Fibroblast of villous mesenchyme (primary cell): ENCODE measurements around the gene SYNCRIP. TPM values are rescaled to one million over a fixed set of nuclear protein-coding genes. Genes with fewer than 3 reads are reported as not detected.

ENCODE experiments used
- DNase-seq: peaks from one replicate; pipeline ENCODE4 v3.0.0-alpha.2; 2010; ENCODE audit warnings: low read depth
- H3K4me3 ChIP-seq: 2 replicates; pipeline ENCODE4 v1.5.1; 2011; ENCODE audit warnings: low read depth, mild to moderate bottlenecking, low read length
- CTCF ChIP-seq: IDR thresholded peaks from 2 replicates; pipeline ENCODE4 v1.5.1; 2012; ENCODE audit warnings: low read depth, mild to moderate bottlenecking, low read length; ENCODE audit not compliant: insufficient read depth
- total RNA-seq: library from RNA; depleted of rRNA; stranded (reverse); fragments of >200 nt; gene quantifications from 2 replicates; pipeline ENCODE4 v1.2.3, GENCODE V29; 2012

Gene SYNCRIP
- total RNA-seq, 1 donor: 68.7 TPM

GRCh38 chr6:85675030-85675819 lies 32.5 kb upstream of the SYNCRIP start:
- no peak for TF ChIP-seq CTCF
- H3K4me3 ChIP-seq: peak overlapping the region; percentile 96
- peak; percentile 84 for DNase-seq

- no peak overlapping the region for H3K4me3 ChIP-seq
- no peak for DNase-seq
- no peak for TF ChIP-seq CTCF
Measured at GRCh38 chr6:85674604-85675003, 31.9 kb upstream of the SYNCRIP start.

- no peak for DNase-seq
- H3K4me3 ChIP-seq: no peak overlapping the region
- TF ChIP-seq CTCF: no peak
Measured at GRCh38 chr6:85673198-85674139, 30.8 kb upstream of the SYNCRIP start.

- no peak for DNase-seq
- TF ChIP-seq CTCF: no peak
- no peak overlapping the region for H3K4me3 ChIP-seq
Measured at GRCh38 chr6:85672623-85673022, 29.9 kb upstream of the SYNCRIP start.

- DNase-seq: no peak
- TF ChIP-seq CTCF: no peak
Measured at GRCh38 chr6:85672050-85672449, 29.4 kb upstream of the SYNCRIP start.

GRCh38 chr6:85670573-85670972 lies 27.9 kb upstream of the SYNCRIP start:
- H3K4me3 ChIP-seq: no peak overlapping the region
- TF ChIP-seq CTCF: no peak
- DNase-seq: peak; percentile 52

More at GRCh38 chr6:85672050-85672449, 29.4 kb upstream of the SYNCRIP start:
- H3K4me3 ChIP-seq: no peak overlapping the region
